Astrocyte of the cerebellum (primary cell): ENCODE data around the gene B4GALNT3.

ENCODE experiments used
- DNase-seq: peaks from one replicate; pipeline ENCODE4 v3.0.0-alpha.2; 2011; ENCODE audit warnings: low read depth
- H3K4me3 ChIP-seq: 2 replicates; pipeline ENCODE4 v1.5.1; 2011; ENCODE audit warnings: mild to moderate bottlenecking, low read depth, low read length, moderate library complexity
- CTCF ChIP-seq: IDR thresholded peaks from 2 replicates; pipeline ENCODE4 v1.5.1; 2012; ENCODE audit warnings: low read length, low read depth, moderate library complexity, mild to moderate bottlenecking; ENCODE audit errors: missing control alignments
- in situ Hi-C: cut with HindIII; loops from 2 replicates; pipeline ENCODE4 v1.10.0; 2017; ENCODE audit warnings: low sequenced_read_pairs

The B4GALNT3 gene

GRCh38 chr12:512933-513332 is 53.2 kb downstream of the B4GALNT3 start:
- in situ Hi-C loops, result no loop called here
- TF ChIP-seq CTCF, result no peak
- H3K4me3 ChIP-seq, result no peak overlapping the region
- no peak for DNase-seq

GRCh38 chr12:513446-513845 is 53.7 kb downstream of the B4GALNT3 start:
- no peak overlapping the region for H3K4me3 ChIP-seq
- DNase-seq, result no peak
- in situ Hi-C loops, result no loop called here
- no peak for TF ChIP-seq CTCF

- H3K4me3 ChIP-seq, result no peak overlapping the region
- no peak for TF ChIP-seq CTCF
- no peak for DNase-seq
- in situ Hi-C loops, result loop anchor here (5.0 kb wide), 1 partner anchor 85 kb away; no protein-coding TSS in a partner anchor
These were observed 57.8 kb downstream of the B4GALNT3 start for GRCh38 chr12:517538-517937.

GRCh38 chr12:520119-520518 is 60.4 kb downstream of the B4GALNT3 start:
- in situ Hi-C loops, result no loop called here
- no peak for TF ChIP-seq CTCF

GRCh38 chr12:522692-523378 is 63.1 kb downstream of the B4GALNT3 start:
- in situ Hi-C loops, result no loop called here
- no peak for TF ChIP-seq CTCF
- no peak overlapping the region for H3K4me3 ChIP-seq
- no peak for DNase-seq

More at GRCh38 chr12:520119-520518, 60.4 kb downstream of the B4GALNT3 start:
- DNase-seq, result no peak
- no peak overlapping the region for H3K4me3 ChIP-seq

- no peak for DNase-seq
- TF ChIP-seq CTCF, result no peak
- in situ Hi-C loops, result no loop called here
- H3K4me3 ChIP-seq, result no peak overlapping the region
These were observed 64.6 kb downstream of the B4GALNT3 start for GRCh38 chr12:524167-524951.
